Endometrial microvascular endothelial cells (primary cell): Measurements from ENCODE around the gene TEX48. TPM values are rescaled to one million over a fixed set of nuclear protein-coding genes. Genes with fewer than 3 reads are reported as not detected.

Source experiments
- in situ Hi-C: cut with HindIII; loops from 2 replicates; pipeline ENCODE4 v1.10.0; 2017; ENCODE audit warnings: low sequenced_read_pairs, low pct_unique_long_range_greater_than_20kb; ENCODE audit errors: inconsistent ontology term
- total RNA-seq: library from RNA; depleted of rRNA; stranded (reverse); fragments of >200 nt; gene quantifications from one replicate; pipeline ENCODE4 v1.2.3, GENCODE V29; 2015; ENCODE audit errors: inconsistent ontology term

The TEX48 gene, protein sequence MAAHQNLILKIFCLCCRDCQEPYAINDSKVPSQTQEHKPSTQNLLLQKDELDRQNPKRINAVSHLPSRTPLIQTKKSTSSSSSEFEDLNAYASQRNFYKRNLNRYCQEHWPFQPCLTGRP
- not detected for total RNA-seq

DNA sequence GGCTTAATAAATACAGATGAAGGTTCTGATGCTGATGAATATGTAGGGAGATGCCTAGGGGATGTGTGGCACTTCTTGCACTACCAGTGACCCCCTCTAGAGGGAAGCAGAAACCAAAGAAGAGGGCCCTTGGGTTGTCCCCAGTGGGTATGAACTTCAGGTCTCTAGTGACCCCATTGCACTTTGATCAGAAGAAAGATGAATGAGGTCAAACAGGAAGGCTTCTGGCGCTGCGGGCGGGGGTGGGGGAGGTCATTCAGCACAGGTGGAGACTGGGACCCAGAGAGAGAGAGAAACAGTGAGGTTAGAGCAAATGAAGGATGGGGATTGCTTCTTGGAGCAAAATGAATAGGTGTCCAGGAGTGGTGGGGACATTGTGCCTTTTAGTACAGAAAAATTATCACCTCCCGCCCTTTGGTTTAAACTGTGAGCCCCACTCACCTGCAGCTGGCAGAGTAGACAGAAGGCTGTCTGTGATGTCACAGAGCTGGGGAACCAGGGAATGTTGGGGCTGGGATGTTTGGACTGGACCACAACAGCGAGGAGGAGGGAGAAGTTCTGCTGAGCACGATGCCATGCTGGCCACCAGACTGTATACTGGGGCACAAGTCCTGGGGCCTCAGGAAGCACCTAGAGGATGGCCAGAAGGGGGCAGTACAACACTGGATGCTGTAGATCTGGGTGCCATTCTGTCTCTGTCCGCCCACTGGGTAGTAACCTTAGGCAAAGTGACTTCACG, at the start of gene TEX48:
TSS of gene TEX48 (minus strand) at position 599 of the 739 bp plus-strand sequence. CDS start 10,469 bp downstream, outside the sequence.
- in situ Hi-C loops, result no loop called here

DNA sequence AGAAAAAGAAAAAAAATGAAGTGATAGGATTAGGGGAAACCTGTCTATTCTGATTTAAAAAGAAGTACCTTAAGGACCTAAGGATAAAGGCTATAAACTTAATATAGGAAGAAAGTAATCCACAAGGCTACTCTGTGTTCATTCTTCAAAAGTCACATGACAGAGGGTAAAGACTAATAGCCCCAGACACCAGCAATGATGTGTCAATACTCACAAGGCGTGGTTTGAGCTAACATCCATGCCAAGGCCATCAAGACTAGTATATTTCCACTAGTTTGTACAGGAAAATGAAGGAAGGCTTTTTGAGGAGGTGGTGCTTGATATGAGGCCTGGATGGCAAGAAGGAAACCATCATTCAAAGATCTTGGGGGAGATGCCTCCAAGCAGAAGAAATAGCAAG, 49.7 kb upstream of the TEX48 start:
- in situ Hi-C loops, result no loop called here

DNA sequence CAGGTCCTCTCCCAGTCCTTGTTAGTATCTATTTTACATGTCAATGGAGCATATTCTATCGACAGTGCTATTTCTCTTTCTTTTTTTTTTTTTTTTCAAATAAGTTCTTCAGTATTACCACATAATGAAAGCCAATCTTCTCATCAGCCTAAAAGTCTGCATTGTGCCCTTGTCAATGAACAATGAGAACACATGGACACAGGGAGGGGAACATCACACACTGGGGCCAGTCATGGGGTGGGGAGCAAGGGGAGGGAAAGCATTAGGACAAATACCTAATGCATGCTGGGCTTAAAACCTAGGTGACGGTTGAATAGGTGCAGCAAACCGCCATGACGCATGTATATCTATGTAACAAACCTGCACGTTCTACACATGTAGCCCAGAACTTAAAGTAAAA, 47.7 kb upstream of the TEX48 start:
- in situ Hi-C loops, result no loop called here

DNA sequence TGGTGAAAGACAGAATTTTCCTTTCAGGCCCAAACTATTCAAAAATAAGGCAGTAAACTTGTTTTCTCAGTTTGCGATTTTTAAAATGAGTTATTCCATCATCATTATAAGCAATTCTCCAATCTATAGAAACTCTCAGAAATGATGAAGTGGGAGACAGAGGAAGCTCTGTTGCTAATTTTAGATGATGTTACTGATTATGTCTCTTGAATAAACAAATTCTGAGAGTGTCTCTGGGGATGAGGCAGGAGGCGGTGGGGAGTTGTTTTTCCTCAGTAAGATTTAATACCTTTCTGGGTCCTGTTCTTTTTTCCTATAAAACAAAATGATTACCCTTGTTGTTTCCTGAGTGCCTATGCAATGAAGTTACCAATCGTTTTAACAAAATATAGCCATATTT, 43.9 kb upstream of the TEX48 start:
- in situ Hi-C loops, result no loop called here

DNA sequence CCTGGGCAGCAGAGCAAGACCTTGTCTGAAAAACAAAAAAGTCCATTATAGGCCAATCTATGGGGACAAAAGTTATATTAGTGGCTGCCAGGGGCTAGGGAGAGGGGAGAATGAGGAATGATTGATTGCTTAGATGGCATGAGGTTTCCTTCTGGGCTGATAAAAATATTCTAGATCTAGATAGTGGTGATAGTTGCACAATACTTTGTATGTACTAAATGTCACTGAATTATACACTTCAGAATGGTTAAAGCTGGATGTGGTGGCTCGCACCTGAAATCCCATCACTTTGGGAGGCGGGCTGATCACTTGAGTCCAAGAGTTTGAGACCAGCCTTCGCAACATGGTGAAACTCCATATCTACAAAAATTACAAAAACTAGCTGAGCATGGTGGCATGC, 42.8 kb upstream of the TEX48 start:
- in situ Hi-C loops, result no loop called here

DNA sequence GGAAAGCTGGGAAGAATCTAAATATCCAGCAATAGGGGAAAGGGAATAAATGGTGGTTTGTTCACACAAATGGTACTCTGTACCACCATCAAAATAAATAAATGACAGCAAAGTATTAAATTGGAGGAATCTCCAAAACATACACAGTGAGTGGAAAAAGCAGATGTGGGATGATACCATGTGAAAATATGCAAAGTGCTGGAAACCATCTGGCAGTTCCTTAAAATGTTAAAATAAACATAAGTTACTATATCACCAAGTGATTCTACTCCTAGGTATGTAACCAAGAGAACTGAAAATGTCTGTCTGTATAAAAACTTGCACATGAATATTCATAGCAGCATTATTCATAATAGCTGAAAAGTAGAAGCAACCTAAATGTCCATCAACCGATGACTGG, 41.9 kb upstream of the TEX48 start:
- in situ Hi-C loops, result no loop called here

DNA sequence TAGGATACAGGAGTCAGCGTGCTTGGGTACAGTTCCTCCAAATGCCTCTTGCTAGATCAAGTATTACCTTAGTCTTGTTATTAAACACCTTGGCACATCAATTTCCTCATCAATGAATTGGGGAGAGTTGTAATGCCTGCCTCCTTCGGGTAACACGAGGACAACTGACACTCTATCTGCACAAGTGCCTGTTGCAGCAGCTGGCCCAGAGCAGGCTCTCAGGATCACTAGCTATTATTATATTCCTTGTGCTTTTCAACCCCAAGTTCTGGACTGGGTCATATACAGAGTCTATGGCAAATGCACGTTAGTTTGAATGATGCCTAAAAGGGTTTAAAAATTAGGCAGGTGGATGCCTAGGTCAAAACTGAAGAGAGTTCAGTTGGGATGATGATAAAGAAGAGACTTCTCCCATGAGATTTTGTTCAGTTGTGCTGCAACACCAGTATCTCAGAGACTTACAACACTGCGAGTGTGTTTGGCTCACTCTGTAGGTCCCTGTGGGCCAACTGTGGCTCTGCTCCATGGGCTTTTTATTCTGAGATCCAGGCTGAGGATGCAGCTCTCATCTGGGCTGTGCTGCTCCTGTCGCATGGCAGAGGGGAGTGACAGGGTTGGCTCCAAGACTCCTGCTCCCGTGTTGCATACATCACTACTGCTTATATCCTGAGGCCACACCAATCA, 41.1 kb upstream of the TEX48 start:
- in situ Hi-C loops, result no loop called here

DNA sequence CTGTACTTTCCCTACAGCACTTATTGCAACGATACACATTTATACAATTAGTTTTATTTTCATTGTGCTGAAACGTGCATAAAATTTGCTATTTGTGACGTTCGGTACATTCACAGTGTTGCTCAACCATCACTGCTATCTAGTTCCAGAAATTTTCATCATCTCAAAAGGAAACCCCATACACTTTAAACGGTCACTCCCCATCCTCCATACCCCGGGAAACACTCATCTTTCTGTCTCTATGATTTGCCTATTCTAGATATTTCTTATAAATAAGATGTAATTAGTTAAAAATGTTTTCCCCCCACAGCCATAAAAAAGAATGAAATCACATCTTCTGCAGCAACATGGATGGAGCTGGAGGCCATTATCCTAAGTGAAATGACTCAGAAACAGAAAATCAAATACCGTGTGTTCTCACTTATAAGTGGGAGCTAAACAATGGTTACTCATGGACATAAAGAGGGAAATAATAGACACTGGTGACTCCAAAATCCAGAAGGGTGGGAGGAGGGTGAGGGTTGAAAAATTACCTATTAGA, 40.2 kb upstream of the TEX48 start:
- in situ Hi-C loops, result no loop called here

DNA sequence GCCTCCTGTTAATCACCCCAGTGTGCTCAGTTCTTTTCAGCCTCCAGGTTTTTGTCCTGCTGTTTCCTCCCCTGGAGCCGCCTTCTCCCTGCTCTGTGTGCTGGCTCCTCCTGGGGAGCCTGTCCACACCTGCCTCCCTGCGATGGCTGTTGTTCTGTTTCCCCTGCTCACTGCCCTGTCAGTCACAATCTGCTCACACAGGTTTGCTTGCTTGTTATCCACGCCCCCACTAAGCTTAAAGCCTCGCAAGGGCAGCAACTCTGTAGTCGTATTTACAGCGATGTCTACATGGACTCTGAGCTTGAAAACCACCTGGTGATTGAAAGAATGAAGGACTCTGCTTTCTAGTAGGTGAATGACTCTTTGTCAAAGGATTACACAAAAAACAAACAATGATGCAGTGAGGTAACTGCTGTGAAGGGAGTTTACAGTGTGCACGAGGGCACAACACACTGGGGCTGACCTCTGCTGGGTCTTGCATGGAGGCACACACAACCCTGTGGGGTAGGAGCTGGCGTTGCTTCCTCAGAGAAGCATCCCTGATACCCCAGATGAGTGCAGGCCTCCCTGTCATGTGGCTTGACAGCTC, 39.6 kb upstream of the TEX48 start:
- in situ Hi-C loops, result no loop called here

DNA sequence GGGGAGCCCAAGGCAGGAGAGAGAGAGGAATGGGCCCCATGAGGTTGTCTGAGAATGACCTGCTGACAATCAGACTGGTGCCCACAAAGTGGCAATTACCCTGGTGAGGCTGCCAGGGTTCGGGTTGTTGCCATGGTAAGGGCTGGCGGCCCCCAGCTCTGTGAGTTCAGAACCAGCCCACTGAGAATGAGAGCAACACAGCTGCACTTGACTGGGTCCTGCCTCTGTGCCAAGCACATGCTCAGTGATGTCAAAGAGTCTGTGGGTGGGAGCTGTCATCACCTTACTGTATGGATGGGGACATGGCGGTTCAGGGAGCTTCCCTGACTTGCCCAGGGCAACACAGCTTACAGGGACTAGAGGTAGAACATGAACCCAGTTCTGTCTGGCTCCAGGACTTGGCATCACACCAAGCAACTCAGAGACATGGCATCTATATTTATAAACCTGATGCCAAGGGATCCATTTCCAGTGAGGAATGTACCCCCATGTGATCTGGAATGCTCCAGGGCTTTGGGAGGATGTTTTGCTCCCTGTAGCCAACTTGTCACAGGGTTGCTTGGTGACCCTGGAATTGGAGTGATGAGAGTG, 38.2 kb upstream of the TEX48 start:
- in situ Hi-C loops, result no loop called here

DNA sequence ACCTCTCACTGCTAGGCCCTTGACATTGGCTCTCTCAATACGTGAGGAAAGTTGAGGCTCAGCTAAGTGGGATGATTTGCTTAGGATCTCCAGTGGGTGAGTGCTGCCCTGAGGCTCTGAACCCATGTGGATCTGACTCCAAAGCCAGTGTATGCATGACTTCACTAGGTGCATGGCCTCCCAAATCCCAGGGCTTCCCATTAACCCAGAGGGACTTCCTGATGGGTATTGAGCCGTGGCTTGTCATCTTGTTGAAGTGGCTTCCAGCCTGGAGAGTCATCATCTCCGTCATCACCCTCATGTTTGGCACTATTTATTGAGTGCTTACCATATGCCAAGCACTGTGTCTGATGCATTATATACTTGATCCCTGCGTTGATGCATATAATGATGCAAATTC, 37.3 kb upstream of the TEX48 start:
- in situ Hi-C loops, result no loop called here

DNA sequence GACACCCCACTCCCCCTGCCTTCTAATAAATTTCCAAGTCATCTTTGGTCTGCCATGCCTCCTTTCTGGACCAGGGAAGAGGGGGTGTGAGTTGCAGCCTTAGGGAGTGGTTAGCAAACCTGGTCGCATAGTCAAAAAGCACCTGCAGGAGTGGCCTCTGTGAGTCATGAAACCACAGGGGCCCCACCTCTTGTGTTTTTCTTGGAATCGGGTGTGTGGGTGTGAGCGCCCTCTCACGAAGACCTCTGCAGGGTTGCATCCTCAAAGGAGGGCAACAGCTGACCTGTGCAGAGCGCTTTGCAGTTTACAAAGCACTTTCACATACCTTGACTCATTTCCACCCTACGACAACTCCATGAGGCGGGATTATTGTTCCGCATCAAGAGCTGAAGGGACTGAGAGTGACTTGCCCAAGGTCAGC, 36.8 kb upstream of the TEX48 start:
- in situ Hi-C loops, result no loop called here

DNA sequence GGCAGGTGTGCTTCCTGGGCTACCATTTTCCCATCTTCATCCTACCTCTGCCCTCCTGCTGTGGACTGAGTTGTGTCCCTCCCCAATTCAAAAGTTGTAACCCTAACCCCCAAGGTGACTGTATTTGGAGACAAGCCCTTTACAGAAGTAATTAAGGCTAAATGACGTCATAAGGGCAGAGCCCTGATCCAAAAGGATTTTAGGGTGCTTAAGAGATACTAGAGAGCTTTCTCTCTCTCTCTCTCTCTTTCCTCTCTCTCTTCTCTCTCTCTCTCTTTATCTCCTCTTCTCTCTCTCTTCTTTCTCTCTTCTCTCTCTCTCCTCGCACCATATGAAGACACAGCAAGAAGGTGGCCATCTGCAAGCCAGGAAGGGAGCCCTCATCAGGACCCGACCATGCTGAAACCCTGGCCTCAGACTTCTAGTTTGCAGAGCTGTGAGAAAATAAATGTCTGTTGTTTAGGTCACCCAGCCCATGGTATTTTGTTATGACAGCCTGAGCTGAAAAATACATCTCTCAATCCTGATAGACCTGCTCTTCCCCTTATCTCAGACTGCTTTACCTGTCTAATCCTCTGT, 36.0 kb upstream of the TEX48 start:
- in situ Hi-C loops, result no loop called here

DNA sequence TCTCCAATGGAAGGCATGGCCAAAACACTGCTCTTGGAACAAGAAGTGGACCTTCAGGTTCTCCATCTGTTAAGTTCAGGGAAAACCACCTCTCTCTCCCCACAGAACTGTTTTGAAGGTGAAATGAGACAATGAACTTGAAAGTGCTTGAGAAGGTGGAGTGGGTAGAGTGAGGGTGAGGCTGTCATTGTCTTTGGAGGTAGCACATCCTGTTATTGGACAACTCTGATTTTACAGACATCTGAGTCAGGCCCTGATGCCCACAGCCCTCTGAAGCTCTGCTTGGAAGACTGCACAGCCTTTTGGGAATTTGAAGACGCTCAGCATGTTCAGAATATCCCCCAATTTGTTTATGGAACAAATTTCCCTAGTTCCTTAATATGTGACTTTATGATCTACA, 27.6 kb upstream of the TEX48 start:
- in situ Hi-C loops, result no loop called here

DNA sequence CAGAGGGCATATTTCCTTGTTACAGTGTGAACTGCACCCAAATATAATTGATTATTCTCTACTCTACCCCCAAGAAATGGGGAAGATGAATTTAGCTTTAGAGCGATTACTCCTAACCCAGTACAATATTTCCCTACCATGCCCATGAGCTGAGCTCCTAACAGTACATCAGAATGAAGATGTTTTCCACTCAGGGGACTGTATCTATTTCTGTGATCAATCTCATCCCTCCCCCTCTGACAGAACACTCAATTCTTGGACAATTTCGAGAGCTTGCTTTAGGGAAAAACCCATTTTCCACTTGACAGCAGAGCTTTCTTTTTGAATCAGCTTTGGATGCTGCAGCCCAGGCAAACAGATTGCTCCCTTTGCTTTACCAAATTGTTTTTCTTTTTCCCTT, 24.7 kb upstream of the TEX48 start:
- in situ Hi-C loops, result no loop called here

DNA sequence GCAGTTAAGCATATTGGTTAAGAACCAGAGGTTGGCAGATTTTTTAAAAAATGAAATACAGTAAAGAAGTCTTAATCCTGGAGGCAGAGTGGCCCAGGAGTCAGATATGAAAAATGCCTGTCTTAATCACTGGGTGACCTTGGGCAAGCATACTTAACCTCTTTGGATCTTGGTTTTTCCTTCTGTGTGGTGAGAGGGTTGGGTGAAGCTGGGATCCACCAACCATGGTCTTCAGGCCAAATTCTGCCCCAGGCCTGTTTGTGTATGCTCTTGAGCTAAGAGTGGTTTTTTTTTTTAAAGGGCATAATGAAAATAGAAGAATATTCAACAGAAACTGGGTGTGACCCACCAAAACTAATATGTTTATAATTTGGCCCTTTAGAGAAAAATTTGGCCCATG, 20.0 kb upstream of the TEX48 start:
- in situ Hi-C loops, result no loop called here

DNA sequence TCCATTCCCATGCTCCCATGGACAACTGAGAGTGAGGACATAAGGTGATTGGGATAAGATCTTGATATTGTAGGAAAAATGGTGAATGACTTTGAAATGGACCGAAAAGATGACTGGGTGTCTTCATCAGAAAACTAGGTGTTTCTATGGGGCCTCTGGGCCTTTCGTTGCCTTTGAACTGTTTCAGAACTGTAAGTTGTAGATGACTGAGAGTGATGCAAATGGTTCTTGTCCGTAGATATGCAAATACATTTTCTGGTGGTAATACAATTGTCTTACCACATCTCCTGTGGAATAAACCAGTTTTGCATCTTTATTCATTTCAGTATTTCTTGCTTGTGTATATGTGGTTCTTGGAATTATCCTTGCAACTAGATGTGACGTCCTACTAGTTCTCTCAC, 16.0 kb upstream of the TEX48 start:
- in situ Hi-C loops, result no loop called here

DNA sequence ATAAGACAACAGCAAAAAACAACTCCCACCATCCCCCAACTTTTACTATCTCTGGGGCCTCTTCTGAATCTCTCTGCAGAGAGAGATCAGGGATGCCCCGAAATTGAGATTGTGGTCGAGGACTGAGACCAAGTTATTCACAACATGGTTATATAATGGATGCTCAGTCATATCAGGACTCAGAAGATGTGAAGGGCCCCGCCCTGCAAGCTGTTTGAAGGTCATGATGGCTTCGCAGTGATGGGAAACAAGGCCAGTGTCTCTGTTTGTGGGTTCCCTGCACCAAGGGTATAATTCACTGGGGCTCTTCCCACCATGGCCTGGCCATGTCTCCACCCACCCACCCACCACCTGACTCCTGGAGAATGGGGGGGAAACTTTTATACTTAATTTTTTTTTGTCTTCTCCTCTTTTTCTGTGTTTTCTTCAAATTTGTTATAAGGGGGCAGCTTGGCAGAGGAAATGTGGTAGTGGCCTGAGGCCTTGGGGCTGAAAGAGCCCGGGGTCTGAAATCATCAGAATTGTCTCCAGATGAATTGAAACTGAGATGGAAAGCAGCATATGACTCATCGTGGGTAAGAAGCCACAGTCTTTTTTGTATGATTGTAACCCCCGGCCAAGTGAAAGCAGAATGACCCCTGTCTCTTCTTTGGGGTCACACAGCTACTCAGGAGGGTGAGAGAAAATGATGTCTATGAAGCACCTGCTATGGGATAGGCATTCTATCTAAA, 15.0 kb upstream of the TEX48 start:
- in situ Hi-C loops, result no loop called here
